Lower lobe of right lung (tissue), 2 donors: ENCODE measurements around the gene YIPF2. TPM values are rescaled to one million over a fixed set of nuclear protein-coding genes. Genes with fewer than 3 reads are reported as not detected.

Experiments
- ATAC-seq, 2 donors: fragments of 200-7000 bp; cut with Tn5 transposase; one replicate each; pipeline ENCODE4 v1.9.1; 2020 to 2022; ENCODE audit warnings: mild to moderate bottlenecking in 2 of 2, moderate library complexity in 2 of 2
- DNase-seq: peaks from one replicate; pipeline ENCODE4 v3.0.0-alpha.2; 2020
- H3K27ac ChIP-seq: fragments of 200-600 bp; one replicate; pipeline ENCODE4 v1.8.0; 2022
- H3K27me3 ChIP-seq: fragments of 200-600 bp; one replicate; pipeline ENCODE4 v1.8.0; 2022; ENCODE audit warnings: low read depth
- H3K36me3 ChIP-seq: fragments of 200-600 bp; one replicate; pipeline ENCODE4 v1.8.0; 2022; ENCODE audit warnings: mild to moderate bottlenecking
- H3K4me1 ChIP-seq: fragments of 200-600 bp; one replicate; pipeline ENCODE4 v1.8.0; 2022
- H3K4me3 ChIP-seq: fragments of 200-600 bp; one replicate; pipeline ENCODE4 v1.8.0; 2022; ENCODE audit warnings: mild to moderate bottlenecking
- H3K9me3 ChIP-seq: fragments of 200-600 bp; one replicate; pipeline ENCODE4 v1.8.0; 2022
- intact Hi-C: fragments of 100-400 bp; cut with DNase I; formaldehyde crosslinking; loops from one replicate; pipeline ENCODE4 v1.11.0; 2022
- long read RNA-seq: library from polyadenylated mRNA; unstranded; transcript quantifications from one replicate; pipeline ENCODE4 v2.0.0, GENCODE V29; 2021
- total RNA-seq: library from RNA; stranded (reverse); fragmentation: NEBNext Ultra II Directional; extraction: Animal tissue kit (Norgen Biotek cat#: 25700); gene quantifications from one replicate; pipeline ENCODE4 v1.2.1, GENCODE V29; 2021
- TF ChIP-seq, protein P1 (sequence below): fragments of 200-600 bp; IDR thresholded peaks from one replicate; pipeline ENCODE4 v1.8.0; 2022; ENCODE audit warnings: antibody characterized with exemption, mild to moderate bottlenecking
- donor health status: DM: no; HTN: yes; CAD: no; lungs with severe emphysema.

The YIPF2 gene
- total RNA-seq: 42.2 TPM
- long read RNA-seq, transcript YIPF2-201 (10 exons, 2,087 nt): minor isoform, 16 of 80 reads
- long read RNA-seq, transcript YIPF2-204 (10 exons, 1,550 nt): major isoform, 31 of 80 reads
- long read RNA-seq, partial matches to known transcripts: 14 of 80 reads
- long read RNA-seq, other reads (novel, unspliced or antisense): 19 of 80 reads

DNA sequence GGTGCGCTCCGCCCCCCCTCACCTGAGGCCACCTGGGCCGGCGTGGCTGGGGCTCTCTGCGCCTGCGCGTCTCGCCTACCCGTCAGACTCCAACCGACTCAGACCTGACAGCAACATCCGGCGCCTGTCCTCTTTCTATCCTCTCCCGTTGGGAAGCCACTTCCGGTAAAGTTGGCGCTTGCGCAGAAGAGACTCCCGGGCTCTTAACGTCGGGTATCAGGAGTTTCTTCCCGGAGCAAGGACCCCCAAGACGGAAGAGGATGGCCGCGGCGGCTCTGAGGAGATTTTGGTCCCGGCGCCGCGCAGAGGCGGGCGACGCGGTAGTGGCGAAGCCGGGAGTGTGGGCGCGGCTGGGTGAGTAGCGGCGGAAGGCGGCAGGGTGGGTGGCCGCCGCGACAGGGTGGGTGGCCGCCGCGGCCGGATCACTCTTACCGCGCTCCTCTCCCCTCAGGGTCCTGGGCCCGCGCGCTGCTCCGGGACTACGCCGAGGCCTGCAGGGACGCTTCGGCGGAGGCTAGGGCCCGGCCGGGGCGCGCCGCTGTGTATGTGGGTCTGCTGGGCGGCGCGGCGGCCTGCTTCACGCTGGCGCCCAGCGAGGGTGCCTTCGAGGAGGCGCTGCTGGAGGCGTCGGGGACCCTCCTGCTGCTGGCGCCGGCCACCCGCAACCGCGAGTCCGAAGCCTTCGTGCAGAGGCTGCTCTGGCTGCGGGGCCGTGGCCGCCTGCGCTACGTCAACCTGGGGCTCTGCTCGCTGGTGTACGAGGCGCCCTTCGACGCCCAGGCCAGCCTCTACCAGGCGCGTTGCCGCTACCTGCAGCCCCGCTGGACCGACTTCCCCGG, at the start of gene YIPF2, which contains the start of gene TIMM29:
Gene YIPF2 (minus strand): TSS at position 77 of the 839 bp plus-strand sequence. CDS start 229 bp downstream, outside the sequence.
Gene TIMM29 (plus strand): TSS at position 249 of the 839 bp plus-strand sequence. CDS start 12 bp downstream, at position 261.
- Histone ChIP-seq H3K27me3 (no peaks in the 10 kb centered on the region), H3K27ac (peak within 1 kb of the TSS; percentile 87), H3K36me3 (peaks cover 37% of the 10 kb centered on the region), H3K4me3 (peak within 1 kb of the TSS; percentile 100), H3K9me3 (no peaks in the 10 kb centered on the region), H3K4me1 (peaks cover 40% of the 10 kb centered on the region)
- peak; percentile 98 for DNase-seq
- intact Hi-C loops: no loop called here
- TF ChIP-seq, protein P1, sequence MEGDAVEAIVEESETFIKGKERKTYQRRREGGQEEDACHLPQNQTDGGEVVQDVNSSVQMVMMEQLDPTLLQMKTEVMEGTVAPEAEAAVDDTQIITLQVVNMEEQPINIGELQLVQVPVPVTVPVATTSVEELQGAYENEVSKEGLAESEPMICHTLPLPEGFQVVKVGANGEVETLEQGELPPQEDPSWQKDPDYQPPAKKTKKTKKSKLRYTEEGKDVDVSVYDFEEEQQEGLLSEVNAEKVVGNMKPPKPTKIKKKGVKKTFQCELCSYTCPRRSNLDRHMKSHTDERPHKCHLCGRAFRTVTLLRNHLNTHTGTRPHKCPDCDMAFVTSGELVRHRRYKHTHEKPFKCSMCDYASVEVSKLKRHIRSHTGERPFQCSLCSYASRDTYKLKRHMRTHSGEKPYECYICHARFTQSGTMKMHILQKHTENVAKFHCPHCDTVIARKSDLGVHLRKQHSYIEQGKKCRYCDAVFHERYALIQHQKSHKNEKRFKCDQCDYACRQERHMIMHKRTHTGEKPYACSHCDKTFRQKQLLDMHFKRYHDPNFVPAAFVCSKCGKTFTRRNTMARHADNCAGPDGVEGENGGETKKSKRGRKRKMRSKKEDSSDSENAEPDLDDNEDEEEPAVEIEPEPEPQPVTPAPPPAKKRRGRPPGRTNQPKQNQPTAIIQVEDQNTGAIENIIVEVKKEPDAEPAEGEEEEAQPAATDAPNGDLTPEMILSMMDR: no peak
- ATAC-seq: peak; percentile 96 to 97

DNA sequence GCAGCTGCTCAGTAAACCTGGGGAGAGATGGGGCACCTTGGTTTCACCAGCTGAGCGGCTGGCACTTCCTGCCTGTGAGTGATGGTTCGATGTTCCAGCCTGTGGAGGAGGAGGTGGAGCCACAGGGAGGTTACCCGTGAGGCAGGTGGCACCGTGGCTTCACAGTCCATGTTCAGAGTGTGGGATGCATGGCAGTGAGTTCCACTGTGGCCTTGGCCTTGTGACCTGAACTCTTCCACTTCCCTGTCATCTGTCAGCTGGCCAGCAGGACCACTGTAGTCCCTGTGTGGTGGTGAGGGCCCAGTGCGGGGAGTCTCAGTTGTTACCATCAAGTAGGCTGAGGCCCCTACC, 49.3 kb upstream of the YIPF2 start:
- TF ChIP-seq, protein P1: no peak
- Histone ChIP-seq H3K27me3 (no peaks in the 10 kb centered on the region), H3K4me3 (no peak overlapping the region), H3K4me1 (peaks cover 33% of the 10 kb centered on the region), H3K9me3 (no peaks in the 10 kb centered on the region), H3K27ac (no peak overlapping the region), H3K36me3 (no peaks in the 10 kb centered on the region)
- ATAC-seq (no peak), DNase-seq (no peak)
- intact Hi-C loops: no loop called here

DNA sequence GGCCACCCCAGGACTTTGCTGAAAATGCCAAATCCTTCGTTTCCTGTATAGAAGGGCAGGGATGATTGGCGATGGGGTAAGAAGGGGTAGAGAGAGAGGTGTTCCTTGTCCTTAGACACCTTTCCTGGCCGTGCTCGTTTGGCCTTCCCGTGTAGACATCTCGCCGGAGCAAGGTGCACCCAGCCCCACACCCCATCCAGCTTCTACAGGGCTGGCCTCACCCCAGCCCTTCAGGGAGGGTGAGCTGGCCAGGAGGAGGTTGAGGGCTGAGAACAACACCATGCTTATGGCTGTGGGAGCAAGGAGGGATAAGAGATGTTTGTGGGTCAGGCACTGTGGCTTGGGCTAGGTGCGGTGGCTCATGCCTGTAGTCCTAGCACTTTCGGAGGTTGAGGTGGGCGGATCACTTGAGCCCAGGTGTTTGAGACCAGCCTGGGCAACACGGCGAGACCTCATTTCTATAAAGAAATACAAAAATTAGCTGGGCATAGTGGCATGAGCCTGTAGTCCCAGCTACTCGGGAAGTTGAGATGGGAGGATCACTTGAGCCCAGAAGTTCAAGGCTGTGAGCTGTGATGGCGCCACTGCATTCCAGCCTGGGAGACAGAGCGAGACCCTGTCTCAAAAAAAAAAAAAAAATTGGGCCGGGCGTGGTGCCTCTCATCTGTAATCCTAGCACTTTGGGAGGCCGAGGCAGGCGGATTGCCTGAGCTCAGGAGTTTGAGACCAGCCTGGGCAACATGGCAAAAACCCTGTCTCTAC, 47.9 kb upstream of the YIPF2 start:
- DNase-seq (no peak), ATAC-seq (peak; percentile 60 to 69)
- Histone ChIP-seq H3K4me1 (peaks cover 33% of the 10 kb centered on the region), H3K27me3 (no peaks in the 10 kb centered on the region), H3K27ac (peak overlapping the region; percentile 74), H3K9me3 (no peaks in the 10 kb centered on the region), H3K36me3 (no peaks in the 10 kb centered on the region), H3K4me3 (peak overlapping the region; percentile 27)
- TF ChIP-seq, protein P1: no peak
- intact Hi-C loops: no loop called here

DNA sequence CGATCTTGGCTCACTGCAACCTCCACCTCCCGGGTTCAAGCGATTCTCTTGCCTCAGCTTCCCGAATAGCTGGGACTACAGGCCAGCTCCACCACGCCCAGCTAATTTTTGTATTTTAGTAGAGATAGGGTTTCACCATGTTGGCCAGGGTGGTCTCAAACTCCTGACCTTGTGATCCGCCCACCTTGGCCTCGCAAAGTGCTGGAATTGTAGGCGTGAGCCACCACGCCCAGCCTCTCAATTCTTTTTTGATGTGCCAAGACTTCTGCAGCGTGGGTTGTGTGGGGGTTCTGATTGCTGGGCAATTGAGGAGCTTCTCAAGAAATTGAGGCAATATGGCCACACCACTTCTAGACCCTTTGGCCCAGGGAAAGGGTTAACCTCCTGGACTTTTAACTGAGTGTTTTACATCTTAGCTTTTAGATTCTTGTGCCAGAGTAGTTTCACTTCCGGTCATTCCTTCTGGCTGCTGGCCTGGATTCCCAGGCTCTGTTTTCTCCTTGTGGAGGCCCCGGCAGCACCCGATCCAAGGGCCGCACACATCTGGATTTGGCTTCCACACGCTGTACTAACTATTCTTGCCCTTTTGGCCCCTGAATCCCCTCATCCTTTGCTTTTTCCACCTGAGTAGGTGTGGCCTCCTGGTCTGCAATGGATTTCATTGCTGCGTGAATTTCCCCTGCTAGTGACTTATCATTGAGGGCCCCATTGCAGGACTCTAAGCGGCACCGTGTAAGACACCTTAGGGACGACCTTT, 47.1 kb upstream of the YIPF2 start:
- intact Hi-C loops: no loop called here
- peak; percentile 46 to 70 for ATAC-seq

More for the DNA sequence above, 47.1 kb upstream of the YIPF2 start:
- Histone ChIP-seq H3K27ac (peak overlapping the region; percentile 74), H3K9me3 (no peaks in the 10 kb centered on the region), H3K27me3 (no peaks in the 10 kb centered on the region), H3K4me3 (peak overlapping the region; percentile 27), H3K36me3 (no peaks in the 10 kb centered on the region), H3K4me1 (peaks cover 33% of the 10 kb centered on the region)
- TF ChIP-seq, protein P1: no peak
- DNase-seq: no peak
